ENCODE data around the gene UPK1B. TPM values are rescaled to one million over a fixed set of nuclear protein-coding genes. Genes with fewer than 3 reads are reported as not detected.

The UPK1B gene
- total RNA-seq, 2 donors from 2014 or later: 1.8 TPM; not detected in 1

DNA sequence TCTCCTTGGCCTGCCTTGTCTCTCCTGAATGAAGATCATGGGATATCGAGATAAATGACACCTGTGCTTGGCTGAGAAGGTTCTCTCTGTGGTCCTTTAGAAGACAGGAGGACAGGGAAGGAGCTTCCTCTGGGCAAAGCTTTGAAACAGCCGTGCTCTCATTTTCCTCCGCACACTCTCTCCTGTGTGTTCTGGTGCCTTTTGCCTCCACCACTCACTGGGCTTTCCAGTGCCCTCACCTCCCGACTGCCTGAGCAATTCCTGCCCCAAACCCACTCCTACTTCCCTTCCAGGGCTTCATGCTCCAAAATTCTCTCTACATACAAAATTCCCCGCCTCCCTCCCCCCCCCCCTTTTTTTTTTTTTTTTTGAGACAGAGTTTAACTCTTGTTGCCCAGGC, 32.3 kb downstream of the UPK1B start:
- Histone ChIP-seq H3K4me1 (ENCODE audit: control insufficient read depth in 1 of 2, low read depth in 2 of 2) (no peaks in the 10 kb centered on the region), H3K36me3 (no peaks in the 10 kb centered on the region), H3K9me3 (no peaks in the 10 kb centered on the region), H3K27ac (no peak overlapping the region), H3K4me3 (no peak overlapping the region), H3K27me3 (replicated peaks; ENCODE audit: insufficient read depth) (no peaks in the 10 kb centered on the region)
- DNase-seq (ENCODE audit: low spot score) (no peak), ATAC-seq (ENCODE audit: insufficient number of reproducible peaks, low FRiP score, low read depth) (no peak)
- TF ChIP-seq, protein P1, sequence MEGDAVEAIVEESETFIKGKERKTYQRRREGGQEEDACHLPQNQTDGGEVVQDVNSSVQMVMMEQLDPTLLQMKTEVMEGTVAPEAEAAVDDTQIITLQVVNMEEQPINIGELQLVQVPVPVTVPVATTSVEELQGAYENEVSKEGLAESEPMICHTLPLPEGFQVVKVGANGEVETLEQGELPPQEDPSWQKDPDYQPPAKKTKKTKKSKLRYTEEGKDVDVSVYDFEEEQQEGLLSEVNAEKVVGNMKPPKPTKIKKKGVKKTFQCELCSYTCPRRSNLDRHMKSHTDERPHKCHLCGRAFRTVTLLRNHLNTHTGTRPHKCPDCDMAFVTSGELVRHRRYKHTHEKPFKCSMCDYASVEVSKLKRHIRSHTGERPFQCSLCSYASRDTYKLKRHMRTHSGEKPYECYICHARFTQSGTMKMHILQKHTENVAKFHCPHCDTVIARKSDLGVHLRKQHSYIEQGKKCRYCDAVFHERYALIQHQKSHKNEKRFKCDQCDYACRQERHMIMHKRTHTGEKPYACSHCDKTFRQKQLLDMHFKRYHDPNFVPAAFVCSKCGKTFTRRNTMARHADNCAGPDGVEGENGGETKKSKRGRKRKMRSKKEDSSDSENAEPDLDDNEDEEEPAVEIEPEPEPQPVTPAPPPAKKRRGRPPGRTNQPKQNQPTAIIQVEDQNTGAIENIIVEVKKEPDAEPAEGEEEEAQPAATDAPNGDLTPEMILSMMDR (IDR thresholded peaks at IDR 0.05): no peak

DNA sequence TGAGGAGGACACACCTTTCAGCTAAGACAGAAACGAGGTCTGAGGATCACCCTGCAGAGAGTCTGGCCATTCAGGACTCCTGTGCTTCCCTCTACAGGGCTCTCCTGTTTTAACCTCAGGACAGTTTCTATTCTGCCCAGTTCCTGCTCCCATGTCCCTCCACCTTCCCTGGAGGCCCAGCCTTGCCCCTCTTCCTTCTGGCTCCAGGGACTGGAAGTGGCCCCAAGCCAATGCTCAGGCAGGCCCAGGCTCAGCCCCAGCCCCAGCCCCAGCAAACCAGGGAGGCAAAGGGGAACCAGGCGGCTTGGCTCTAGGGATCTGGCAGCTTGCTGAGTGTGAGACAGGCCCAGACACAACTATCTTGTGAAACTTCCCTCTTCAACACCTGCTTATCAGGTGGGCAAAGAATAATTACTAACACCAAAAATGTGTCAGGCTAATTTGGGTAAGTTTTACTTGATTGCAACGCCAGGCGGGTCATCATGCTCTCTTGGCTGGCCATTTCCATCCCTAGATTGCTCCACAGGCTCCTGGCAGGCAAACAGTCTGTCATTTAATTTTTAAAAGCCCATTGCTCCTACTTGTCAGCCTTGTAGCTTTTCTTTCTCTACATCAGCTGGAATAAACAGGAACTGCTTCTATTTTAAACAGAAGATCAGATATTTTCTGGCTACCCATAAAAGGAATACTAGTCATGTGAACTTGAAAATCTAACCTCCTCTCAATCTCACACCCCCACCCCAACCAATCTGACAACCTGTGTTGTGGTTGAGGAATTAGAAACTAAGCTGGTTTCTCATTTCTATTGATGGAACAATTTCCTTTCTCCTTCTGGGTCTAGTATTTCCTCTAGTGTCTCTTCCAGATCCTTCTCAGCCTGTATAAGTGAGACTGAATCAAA, 33.5 kb downstream of the UPK1B start:
- no peak for DNase-seq (ENCODE audit: low spot score)
- peaks cover 2% of the 10 kb centered on the region for H3K36me3 ChIP-seq
- no peak for ATAC-seq (ENCODE audit: insufficient number of reproducible peaks, low FRiP score, low read depth)
- no peaks in the 10 kb centered on the region for H3K27me3 ChIP-seq (replicated peaks; ENCODE audit: insufficient read depth)
- no peak overlapping the region for H3K4me3 ChIP-seq
- TF ChIP-seq, protein P1 (IDR thresholded peaks at IDR 0.05): no peak
- H3K4me1 ChIP-seq (ENCODE audit: control insufficient read depth in 1 of 2, low read depth in 2 of 2): no peaks in the 10 kb centered on the region
- H3K9me3 ChIP-seq: no peaks in the 10 kb centered on the region
- H3K27ac ChIP-seq: no peak overlapping the region

DNA sequence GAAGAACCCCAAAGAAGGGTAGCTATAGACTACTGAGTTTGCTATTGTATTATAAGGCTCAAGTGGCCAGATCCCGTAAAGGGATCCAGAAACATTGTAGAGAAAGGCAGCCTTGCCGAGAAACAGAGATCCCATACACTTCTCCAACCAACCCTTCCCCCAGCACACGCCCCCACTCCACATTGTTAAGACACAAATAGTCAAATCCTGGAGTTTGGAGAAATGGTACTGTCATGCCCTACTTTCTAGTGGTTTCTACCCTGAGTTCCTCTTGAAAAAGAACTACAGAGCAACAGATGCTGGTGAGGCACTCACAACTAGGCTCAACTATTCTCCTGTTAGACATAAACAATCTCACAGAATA, 34.1 kb downstream of the UPK1B start:
- no peak overlapping the region for H3K4me3 ChIP-seq
- no peak overlapping the region for H3K27ac ChIP-seq
- DNase-seq (ENCODE audit: low spot score): no peak
- TF ChIP-seq, protein P1 (IDR thresholded peaks at IDR 0.05): no peak
- no peak for ATAC-seq (ENCODE audit: insufficient number of reproducible peaks, low FRiP score, low read depth)
- H3K36me3 ChIP-seq: peaks cover 9% of the 10 kb centered on the region
- H3K27me3 ChIP-seq (replicated peaks; ENCODE audit: insufficient read depth): no peaks in the 10 kb centered on the region
- H3K9me3 ChIP-seq: no peaks in the 10 kb centered on the region
- no peaks in the 10 kb centered on the region for H3K4me1 ChIP-seq (ENCODE audit: control insufficient read depth in 1 of 2, low read depth in 2 of 2)

DNA sequence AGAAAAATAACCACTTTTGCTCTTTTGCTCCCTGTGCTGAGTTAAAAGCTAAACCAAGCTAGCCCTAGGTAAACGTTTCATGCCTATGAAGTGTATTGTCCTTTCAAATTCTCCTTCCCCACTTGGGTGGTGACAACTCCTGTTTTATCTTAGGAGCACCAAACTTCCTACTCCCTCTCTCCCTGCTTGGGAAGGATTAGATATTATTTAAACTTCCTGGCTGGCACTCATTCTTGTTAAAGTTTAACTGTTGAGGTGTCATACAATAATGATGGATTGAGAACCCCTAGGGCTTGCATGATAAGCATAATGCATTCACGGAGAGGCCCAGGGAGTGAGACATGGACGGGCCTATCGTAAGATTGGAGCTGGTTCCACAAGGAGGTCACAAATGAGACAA, 37.8 kb downstream of the UPK1B start:
- ATAC-seq (ENCODE audit: insufficient number of reproducible peaks, low FRiP score, low read depth) (no peak), DNase-seq (ENCODE audit: low spot score) (no peak)

DNA sequence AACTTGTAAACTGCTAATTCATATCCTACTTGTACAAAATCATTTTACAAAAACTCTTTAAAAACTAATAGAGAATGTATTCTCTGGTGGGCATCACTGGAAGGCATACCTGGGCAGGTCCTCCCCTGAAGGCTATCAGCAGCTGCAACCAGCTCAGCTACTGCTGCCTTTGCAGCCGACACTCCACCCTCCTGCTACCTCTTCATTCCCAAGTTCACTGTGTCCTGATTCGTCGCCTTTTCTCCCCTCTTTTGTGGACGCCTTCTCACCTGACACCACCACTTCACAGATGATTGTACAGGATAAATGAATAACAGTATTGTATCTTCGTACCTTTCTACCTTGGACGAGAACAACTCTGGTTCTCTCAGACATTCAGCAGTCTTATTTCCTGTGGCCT, 38.4 kb downstream of the UPK1B start:
- TF ChIP-seq, protein P1 (IDR thresholded peaks at IDR 0.05): no peak
- Histone ChIP-seq H3K27ac (no peak overlapping the region), H3K36me3 (peaks cover 37% of the 10 kb centered on the region), H3K27me3 (replicated peaks; ENCODE audit: insufficient read depth) (no peaks in the 10 kb centered on the region), H3K4me3 (no peak overlapping the region), H3K9me3 (no peaks in the 10 kb centered on the region), H3K4me1 (ENCODE audit: control insufficient read depth in 1 of 2, low read depth in 2 of 2) (no peaks in the 10 kb centered on the region)
- DNase-seq (ENCODE audit: low spot score) (no peak), ATAC-seq (ENCODE audit: insufficient number of reproducible peaks, low FRiP score, low read depth) (no peak)

More for the DNA sequence above, 37.8 kb downstream of the UPK1B start:
- TF ChIP-seq, protein P1 (IDR thresholded peaks at IDR 0.05): no peak
- Histone ChIP-seq H3K4me3 (no peak overlapping the region), H3K27ac (no peak overlapping the region), H3K36me3 (peaks cover 34% of the 10 kb centered on the region), H3K4me1 (ENCODE audit: control insufficient read depth in 1 of 2, low read depth in 2 of 2) (no peaks in the 10 kb centered on the region), H3K9me3 (no peaks in the 10 kb centered on the region), H3K27me3 (replicated peaks; ENCODE audit: insufficient read depth) (no peaks in the 10 kb centered on the region)
